PC-3 (cell line): Measurements from ENCODE around the gene FANK1.

ENCODE experiments used
- EZH2 ChIP-seq: fragments of 300-600 bp; sonication (generic); IDR thresholded peaks from one replicate; pipeline ENCODE4 v1.6.1; 2017; ENCODE audit warnings: antibody characterized with exemption, mild to moderate bottlenecking, low read length; ENCODE audit not compliant: unreplicated experiment
- TF ChIP-seq, protein P1 (sequence below): fragments of 300-600 bp; sonication (generic); conservative IDR thresholded peaks from 2 replicates; pipeline ENCODE4 v1.5.1; 2017; ENCODE audit warnings: antibody characterized with exemption, low read depth, mild to moderate bottlenecking, low read length

DNA sequence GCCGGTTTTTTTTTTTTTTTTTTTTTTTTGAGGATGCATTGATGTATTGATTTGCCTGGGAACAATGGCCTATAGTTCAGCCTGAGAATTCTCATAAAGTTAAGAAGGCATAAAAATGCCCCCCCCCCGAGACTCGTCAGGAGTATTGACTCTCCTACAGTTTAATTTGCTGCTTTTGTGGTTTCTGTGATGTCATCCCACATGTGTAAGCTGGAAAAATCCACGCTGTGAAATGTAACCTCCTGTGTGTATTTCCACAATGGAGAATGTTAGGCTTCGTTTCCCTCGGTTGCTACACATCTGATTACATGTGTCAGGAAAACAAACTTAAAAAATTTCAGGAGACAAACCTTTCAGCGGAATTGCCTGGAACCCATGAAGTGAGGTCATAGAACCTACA, 117.9 kb downstream of the FANK1 start:
- TF ChIP-seq, protein P1, sequence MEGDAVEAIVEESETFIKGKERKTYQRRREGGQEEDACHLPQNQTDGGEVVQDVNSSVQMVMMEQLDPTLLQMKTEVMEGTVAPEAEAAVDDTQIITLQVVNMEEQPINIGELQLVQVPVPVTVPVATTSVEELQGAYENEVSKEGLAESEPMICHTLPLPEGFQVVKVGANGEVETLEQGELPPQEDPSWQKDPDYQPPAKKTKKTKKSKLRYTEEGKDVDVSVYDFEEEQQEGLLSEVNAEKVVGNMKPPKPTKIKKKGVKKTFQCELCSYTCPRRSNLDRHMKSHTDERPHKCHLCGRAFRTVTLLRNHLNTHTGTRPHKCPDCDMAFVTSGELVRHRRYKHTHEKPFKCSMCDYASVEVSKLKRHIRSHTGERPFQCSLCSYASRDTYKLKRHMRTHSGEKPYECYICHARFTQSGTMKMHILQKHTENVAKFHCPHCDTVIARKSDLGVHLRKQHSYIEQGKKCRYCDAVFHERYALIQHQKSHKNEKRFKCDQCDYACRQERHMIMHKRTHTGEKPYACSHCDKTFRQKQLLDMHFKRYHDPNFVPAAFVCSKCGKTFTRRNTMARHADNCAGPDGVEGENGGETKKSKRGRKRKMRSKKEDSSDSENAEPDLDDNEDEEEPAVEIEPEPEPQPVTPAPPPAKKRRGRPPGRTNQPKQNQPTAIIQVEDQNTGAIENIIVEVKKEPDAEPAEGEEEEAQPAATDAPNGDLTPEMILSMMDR: no peak
- no peak for TF ChIP-seq EZH2
